Uterus (tissue), 4 donors: ENCODE results near the gene ZNF841. TPM values are rescaled to one million over a fixed set of nuclear protein-coding genes. Genes with fewer than 3 reads are reported as not detected.
"Not testable (repeated sequence)": the region's sequence is repeated elsewhere in the genome, so short reads cannot be mapped to it uniquely, and the experiment has no call there.

ENCODE experiments used
- DNase-seq, 2 donors: peaks; one replicate each; pipeline ENCODE4 v3.0.0-alpha.2; 2019 to 2020
- H3K27ac ChIP-seq, 2 donors: fragments of 200-600 bp; sonication (generic); 1 replicate in 1 of 2; 2 replicates in 1 of 2; pipeline ENCODE4 v1.5.1; 2016 to 2018
- H3K27me3 ChIP-seq, 2 donors: fragments of 200-600 bp; sonication (generic); one replicate each; pipeline ENCODE4 v1.5.1; 2018 to 2019; ENCODE audit warnings: control low read depth in 1 of 2
- H3K36me3 ChIP-seq, 2 donors: fragments of 200-600 bp; sonication (generic); one replicate each; pipeline ENCODE4 v1.5.1; 2019; ENCODE audit warnings: control low read depth in 1 of 2
- H3K4me1 ChIP-seq, 2 donors: fragments of 200-600 bp; sonication (generic); one replicate each; pipeline ENCODE4 v1.5.1; 2018 to 2019; ENCODE audit warnings: control low read depth in 1 of 2
- H3K4me3 ChIP-seq, 2 donors: fragments of 200-600 bp; sonication (generic); 1 replicate in 1 of 2; 2 replicates in 1 of 2; pipeline ENCODE4 v1.5.1; 2018 to 2019; ENCODE audit warnings: mild to moderate bottlenecking in 1 of 2
- H3K9me3 ChIP-seq, 2 donors: fragments of 200-600 bp; sonication (generic); one replicate each; pipeline ENCODE4 v1.5.1; 2019; ENCODE audit warnings: control low read depth in 1 of 2
- POLR2A ChIP-seq, 2 donors: fragments of 450-650 bp; IDR thresholded peaks; one replicate each; pipeline ENCODE4 v1.6.1; 2016; ENCODE audit warnings: antibody characterized with exemption in 2 of 2, mild to moderate bottlenecking in 1 of 2, moderate library complexity in 1 of 2
- intact Hi-C: fragments of 100-400 bp; cut with DNase I; formaldehyde crosslinking; loops from one replicate; pipeline ENCODE4 v1.15.1; 2023; ENCODE audit warnings: low total_unique reads
- total RNA-seq, 4 donors: library from RNA; depleted of rRNA in 3 of 4; stranded (reverse); fragments of >200 nt in 3 of 4; gene quantifications; one replicate each; pipeline versions ENCODE4 v1.1.0 to v1.2.4, GENCODE V29; 2014 to 2023
- TF ChIP-seq, protein P1 (sequence below), 4 experiments: fragments of 200-600 bp in 2 of 4; fragments of 450-650 bp in 2 of 4; sonication (generic) in 2 of 4; IDR thresholded peaks; one replicate each; pipeline ENCODE4 v1.5.1; 2016 to 2019; ENCODE audit warnings: antibody characterized with exemption in 4 of 4, mild to moderate bottlenecking in 2 of 4, moderate library complexity in 1 of 4
- donor health status: DM: yes; HTN: yes; CAD: no.

The ZNF841 gene
- total RNA-seq, 4 donors from 2014 or later, result 14.1 to 57.3 (median 41.9) TPM

DNA sequence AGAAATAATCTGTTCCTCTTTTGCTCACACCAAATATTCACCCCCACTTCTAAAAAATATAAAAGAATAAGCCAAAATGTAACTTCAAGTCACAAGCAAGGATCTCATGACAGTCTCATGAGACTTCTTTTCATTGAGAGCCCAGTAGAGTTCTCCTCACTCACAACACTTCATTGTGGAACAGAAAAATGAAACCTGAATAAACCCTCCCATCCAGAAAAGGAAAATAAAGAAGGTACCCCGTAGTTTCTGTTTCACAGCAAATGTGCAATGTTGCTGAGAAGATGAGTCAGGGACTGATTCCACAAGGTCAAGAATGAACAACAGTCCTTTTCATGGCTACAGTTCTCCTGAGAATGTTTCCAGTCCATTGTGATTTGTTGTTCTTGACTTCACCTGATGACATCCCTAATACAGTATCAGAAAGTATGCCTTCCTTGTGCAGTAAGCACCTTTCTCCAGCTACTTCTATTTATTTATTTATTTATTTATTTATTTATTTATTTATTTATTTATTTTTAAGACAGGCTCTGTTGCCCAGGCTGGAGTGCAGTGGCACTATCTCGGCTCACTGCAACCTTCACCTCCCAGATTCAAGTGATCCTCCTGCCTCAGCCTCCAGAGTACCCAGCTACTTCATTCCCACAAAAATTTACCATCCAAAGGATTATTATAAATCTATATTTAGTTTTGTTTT is 6.4 kb upstream of the ZNF841 start:
- no peak overlapping the region for H3K27ac ChIP-seq
- TF ChIP-seq, protein P1, sequence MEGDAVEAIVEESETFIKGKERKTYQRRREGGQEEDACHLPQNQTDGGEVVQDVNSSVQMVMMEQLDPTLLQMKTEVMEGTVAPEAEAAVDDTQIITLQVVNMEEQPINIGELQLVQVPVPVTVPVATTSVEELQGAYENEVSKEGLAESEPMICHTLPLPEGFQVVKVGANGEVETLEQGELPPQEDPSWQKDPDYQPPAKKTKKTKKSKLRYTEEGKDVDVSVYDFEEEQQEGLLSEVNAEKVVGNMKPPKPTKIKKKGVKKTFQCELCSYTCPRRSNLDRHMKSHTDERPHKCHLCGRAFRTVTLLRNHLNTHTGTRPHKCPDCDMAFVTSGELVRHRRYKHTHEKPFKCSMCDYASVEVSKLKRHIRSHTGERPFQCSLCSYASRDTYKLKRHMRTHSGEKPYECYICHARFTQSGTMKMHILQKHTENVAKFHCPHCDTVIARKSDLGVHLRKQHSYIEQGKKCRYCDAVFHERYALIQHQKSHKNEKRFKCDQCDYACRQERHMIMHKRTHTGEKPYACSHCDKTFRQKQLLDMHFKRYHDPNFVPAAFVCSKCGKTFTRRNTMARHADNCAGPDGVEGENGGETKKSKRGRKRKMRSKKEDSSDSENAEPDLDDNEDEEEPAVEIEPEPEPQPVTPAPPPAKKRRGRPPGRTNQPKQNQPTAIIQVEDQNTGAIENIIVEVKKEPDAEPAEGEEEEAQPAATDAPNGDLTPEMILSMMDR (IDR thresholded peaks at IDR 0.05), result no peak
- no peak for TF ChIP-seq POLR2A (IDR thresholded peaks at IDR 0.05)
- intact Hi-C loops, result no loop called here
- no peaks in the 10 kb centered on the region for H3K4me1 ChIP-seq
- DNase-seq, result no peak
- H3K9me3 ChIP-seq, result peaks cover 0 to 6% of the 10 kb centered on the region in 2 donors
- no peak overlapping the region for H3K4me3 ChIP-seq
- H3K27me3 ChIP-seq, result no peaks in the 10 kb centered on the region
- H3K36me3 ChIP-seq, result no peaks in the 10 kb centered on the region

DNA sequence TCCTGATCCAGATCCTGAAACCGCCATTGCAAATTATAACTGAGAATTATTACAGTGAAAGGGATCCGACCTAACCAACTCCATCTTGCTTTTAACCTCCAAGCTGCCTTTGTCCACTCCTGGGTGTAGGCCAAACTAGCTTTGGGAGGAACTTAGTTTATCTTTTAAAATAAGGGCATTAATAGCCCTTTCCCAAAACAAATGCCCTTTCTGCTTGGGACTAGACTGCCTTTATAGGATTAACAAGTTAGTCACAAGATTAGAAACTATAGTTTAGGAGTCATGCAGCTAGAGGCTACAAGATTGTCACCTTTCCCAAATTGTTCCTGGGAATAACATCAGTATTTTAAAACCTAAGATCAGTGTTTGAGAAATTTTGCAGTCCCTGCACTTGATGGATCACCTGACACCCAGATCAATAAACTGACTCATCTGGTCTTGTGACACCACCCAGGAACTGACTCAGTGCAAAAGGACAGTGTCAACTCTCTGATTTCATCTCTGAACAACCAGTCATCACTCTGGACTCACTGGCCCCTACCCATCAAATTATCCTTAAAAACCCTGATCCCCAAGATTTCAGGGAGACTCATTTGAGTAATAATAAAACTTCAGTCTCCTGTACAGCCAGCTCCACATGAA is 4.1 kb upstream of the ZNF841 start:
- Histone ChIP-seq H3K36me3 (no peaks in the 10 kb centered on the region), H3K27ac (no peak overlapping the region), H3K4me3 (no peak overlapping the region), H3K27me3 (no peaks in the 10 kb centered on the region), H3K4me1 (no peaks in the 10 kb centered on the region), H3K9me3 (peaks cover 0 to 10% of the 10 kb centered on the region in 2 donors)
- no peak for DNase-seq
- intact Hi-C loops, result no loop called here
- no peak for TF ChIP-seq POLR2A (IDR thresholded peaks at IDR 0.05)
- TF ChIP-seq, protein P1 (IDR thresholded peaks at IDR 0.05), result no peak

DNA sequence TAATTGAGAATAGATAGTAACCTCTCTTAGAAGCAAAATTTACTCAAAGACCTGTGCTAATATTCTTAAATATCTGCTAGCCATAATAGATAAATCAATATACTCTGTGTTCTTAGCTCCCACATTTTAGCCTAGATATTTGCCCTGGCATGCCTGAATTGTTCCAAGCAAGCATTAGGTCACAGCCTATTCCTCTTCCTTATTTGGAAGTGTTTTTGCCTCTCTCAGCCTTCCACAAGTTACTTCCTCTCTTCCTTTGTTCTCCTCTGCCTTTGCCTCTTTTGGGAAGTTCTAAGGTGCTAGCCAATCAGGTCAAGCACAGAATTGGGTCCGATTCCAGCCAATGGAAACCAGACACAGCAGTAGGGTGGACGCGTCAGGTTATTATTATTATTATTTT is 851 bp upstream of the ZNF841 start:
- H3K36me3 ChIP-seq, H3K4me3 ChIP-seq, DNase-seq, intact Hi-C loops, H3K27me3 ChIP-seq, H3K4me1 ChIP-seq, H3K9me3 ChIP-seq: not testable (repeated sequence)
- H3K27ac ChIP-seq, result peak overlapping the region; percentile 56 to 80

DNA sequence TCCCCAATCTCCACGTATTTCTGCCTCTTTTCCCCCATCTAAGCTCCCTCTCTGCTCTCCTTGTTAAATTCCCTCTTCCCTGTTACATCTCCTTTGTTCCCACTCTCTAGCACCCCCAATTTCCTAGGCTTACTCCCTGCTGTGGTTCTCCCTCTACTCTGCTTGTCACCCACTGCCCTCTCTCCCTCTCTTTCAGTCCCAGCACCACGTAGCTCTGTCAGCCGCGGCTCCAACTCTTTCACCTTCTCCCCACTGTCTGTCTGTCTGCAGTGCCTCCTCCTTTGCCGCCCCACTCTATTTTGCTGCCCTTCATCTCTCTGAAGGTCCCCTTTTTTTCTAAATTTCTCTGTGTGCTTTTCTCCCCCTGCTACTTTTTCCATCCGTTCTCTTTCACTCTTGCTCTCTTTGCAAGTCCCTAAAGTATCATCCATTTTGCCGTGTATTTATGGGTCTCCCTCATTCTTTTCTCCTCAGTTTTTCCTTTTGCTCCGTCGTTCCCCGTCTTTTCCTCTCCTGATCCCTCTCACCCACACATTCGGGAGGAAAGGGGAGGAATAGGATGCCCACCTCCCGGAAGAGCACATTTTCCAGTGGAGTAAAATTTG is 937 bp downstream of the ZNF841 start:
- intact Hi-C loops, result no loop called here

DNA sequence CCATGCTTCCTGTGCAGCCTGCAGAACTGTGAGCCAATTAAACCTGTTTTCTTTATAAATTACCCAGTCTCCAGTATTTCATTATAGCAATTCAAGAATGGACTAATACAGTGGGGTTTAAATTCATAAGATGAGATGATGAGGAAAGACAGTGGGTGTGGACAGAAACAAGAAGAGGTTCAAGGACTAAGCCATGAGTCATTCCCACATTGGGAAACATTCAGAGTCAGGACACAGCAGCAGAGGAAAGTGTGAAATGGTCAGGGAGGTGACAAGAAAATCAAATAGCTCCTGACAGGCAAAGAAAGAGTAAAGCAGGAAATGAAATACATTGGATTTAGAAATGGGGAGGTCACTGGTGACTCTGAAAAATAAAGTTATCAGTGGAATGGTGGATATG is 9.1 kb downstream of the ZNF841 start:
- no peak for DNase-seq
- Histone ChIP-seq H3K4me3 (no peak overlapping the region), H3K4me1 (no peaks in the 10 kb centered on the region), H3K27ac (no peak overlapping the region), H3K36me3 (no peaks in the 10 kb centered on the region), H3K9me3 (peaks cover 0 to 2% of the 10 kb centered on the region in 2 donors), H3K27me3 (no peaks in the 10 kb centered on the region)
- TF ChIP-seq POLR2A (IDR thresholded peaks at IDR 0.05), result no peak
- TF ChIP-seq, protein P1 (IDR thresholded peaks at IDR 0.05), result no peak
- intact Hi-C loops, result no loop called here

More for the DNA sequence above, 937 bp downstream of the ZNF841 start:
- Histone ChIP-seq H3K4me1 (no peaks in the 10 kb centered on the region), H3K27me3 (no peaks in the 10 kb centered on the region), H3K27ac (peak overlapping the region; percentile 31 to 80), H3K36me3 (no peaks in the 10 kb centered on the region), H3K9me3 (peaks cover 0 to 10% of the 10 kb centered on the region in 2 donors), H3K4me3 (peak overlapping the region; percentile 76 to 80)
- DNase-seq, result no peak
- no peak for TF ChIP-seq POLR2A (IDR thresholded peaks at IDR 0.05)
- TF ChIP-seq, protein P1 (IDR thresholded peaks at IDR 0.05), result no peak
